WERI-Rb-1 (cell line): ENCODE results near the gene GALNT3.

Source experiments
- DNase-seq: peaks from one replicate; pipeline ENCODE4 v3.0.0-alpha.2; 2020
- H3K27ac ChIP-seq: fragments of 250-450 bp; sonication (Bioruptor Pico); 2 replicates; pipeline ENCODE4 v1.5.1; 2020; ENCODE audit warnings: mild to moderate bottlenecking, moderate library complexity
- H3K27me3 ChIP-seq: fragments of 250-450 bp; sonication (Bioruptor Pico); 2 replicates; pipeline ENCODE4 v1.5.1; 2021; ENCODE audit warnings: mild to moderate bottlenecking, low read depth, moderate library complexity; ENCODE audit not compliant: insufficient read depth, severe bottlenecking
- H3K36me3 ChIP-seq: fragments of 250-450 bp; sonication (Bioruptor Pico); 2 replicates; pipeline ENCODE4 v1.5.1; 2020; ENCODE audit warnings: mild to moderate bottlenecking, moderate library complexity
- H3K4me3 ChIP-seq: 2 replicates; pipeline ENCODE4 v1.5.1; 2011; ENCODE audit warnings: low read depth, mild to moderate bottlenecking, control low read depth, low read length
- H3K9me3 ChIP-seq: fragments of 250-450 bp; sonication (Bioruptor Pico); 2 replicates; pipeline ENCODE4 v1.5.1; 2021; ENCODE audit warnings: mild to moderate bottlenecking, moderate library complexity; ENCODE audit not compliant: severe bottlenecking
- TF ChIP-seq, protein P1 (sequence below): IDR thresholded peaks from 2 replicates; pipeline ENCODE4 v1.5.1; 2011; ENCODE audit warnings: low read depth, mild to moderate bottlenecking, control low read depth, inconsistent platforms, low read length

Gene GALNT3

DNA sequence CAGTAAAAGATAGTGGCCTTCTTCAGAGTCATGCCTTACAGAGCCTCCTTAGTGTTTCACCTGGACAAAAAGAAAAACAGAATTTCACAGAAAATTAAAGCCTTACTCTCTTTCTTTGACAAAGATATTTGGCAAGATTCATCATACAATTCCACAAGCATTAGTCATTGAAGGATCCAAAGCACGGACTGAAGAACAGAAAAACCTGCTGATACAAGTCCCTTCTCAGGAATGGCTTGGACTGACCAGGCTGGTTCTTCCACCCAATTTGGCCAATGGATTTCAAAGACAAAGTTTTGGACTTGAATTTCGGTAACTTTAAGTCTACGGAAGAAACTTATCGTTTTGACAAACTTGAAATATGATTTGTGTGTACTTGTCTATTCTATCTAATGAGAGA is 39.1 kb upstream of the GALNT3 start:
- no peak for DNase-seq
- no peak overlapping the region for H3K27ac ChIP-seq
- H3K9me3 ChIP-seq = no peaks in the 10 kb centered on the region
- H3K4me3 ChIP-seq = no peak overlapping the region
- TF ChIP-seq, protein P1, sequence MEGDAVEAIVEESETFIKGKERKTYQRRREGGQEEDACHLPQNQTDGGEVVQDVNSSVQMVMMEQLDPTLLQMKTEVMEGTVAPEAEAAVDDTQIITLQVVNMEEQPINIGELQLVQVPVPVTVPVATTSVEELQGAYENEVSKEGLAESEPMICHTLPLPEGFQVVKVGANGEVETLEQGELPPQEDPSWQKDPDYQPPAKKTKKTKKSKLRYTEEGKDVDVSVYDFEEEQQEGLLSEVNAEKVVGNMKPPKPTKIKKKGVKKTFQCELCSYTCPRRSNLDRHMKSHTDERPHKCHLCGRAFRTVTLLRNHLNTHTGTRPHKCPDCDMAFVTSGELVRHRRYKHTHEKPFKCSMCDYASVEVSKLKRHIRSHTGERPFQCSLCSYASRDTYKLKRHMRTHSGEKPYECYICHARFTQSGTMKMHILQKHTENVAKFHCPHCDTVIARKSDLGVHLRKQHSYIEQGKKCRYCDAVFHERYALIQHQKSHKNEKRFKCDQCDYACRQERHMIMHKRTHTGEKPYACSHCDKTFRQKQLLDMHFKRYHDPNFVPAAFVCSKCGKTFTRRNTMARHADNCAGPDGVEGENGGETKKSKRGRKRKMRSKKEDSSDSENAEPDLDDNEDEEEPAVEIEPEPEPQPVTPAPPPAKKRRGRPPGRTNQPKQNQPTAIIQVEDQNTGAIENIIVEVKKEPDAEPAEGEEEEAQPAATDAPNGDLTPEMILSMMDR = no peak
- H3K36me3 ChIP-seq = no peaks in the 10 kb centered on the region
- H3K27me3 ChIP-seq = no peaks in the 10 kb centered on the region

DNA sequence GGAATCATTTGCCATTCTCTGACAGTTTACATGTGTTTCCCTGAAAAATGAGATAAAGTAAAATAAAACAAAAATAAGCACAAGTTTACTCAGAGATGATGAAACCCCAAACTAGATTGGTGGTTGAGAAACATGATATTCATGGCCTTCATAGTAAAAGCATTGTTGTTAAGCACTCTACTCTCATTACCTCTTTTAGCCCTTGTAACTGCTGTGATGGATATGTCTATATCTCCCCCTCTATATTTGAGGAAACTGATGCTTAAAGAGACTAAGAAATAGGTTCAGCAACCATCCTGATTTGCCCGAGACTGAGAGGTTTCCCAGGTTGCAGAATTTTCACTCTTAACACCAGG is 33.9 kb upstream of the GALNT3 start:
- H3K27ac ChIP-seq = no peak overlapping the region
- no peak for DNase-seq
- no peak overlapping the region for H3K4me3 ChIP-seq
- no peaks in the 10 kb centered on the region for H3K9me3 ChIP-seq
- TF ChIP-seq, protein P1 = no peak
- no peaks in the 10 kb centered on the region for H3K27me3 ChIP-seq
- H3K36me3 ChIP-seq = no peaks in the 10 kb centered on the region

DNA sequence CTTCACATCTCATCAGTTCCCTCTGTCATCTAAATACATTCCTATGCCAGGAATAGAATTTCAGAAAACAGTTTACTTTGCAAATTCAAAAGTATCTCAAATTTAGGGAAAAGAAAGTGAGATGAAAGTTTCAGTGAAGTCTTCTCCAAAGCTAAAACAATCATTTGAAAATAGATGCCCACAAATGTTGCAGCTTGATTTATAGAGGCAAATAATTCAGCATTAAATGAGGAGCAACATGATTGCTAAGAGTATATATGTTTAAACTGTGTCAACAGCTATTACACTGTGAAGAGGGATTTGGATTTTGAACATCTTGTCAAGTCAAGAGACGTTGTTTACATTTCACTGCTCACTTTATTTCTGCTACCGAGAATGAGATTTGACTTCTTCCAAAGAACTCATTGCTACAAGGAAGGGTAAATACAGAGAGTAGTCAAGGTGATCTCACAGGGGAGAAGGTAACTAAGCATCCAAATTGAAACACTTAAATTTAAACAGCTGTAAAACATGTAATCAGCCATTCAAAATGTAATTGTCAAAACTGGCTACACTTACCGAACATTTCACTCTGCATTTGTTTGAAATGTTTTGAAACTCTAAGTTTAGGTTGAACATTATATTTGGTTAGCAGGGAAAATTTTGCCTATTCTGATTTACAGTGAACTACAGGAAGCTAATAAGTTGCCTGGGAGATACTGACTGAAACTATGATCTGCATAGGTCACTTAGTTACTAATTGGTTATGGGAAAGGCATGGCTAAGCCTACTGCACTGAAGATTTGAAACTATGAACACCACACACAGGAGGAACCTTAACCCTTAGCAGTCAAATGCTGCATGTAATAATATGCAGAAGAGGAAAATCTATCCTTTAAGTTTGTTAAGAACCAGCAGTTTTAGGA is 33.2 kb upstream of the GALNT3 start:
- TF ChIP-seq, protein P1 = no peak
- H3K9me3 ChIP-seq = no peaks in the 10 kb centered on the region
- H3K36me3 ChIP-seq = no peaks in the 10 kb centered on the region
- no peaks in the 10 kb centered on the region for H3K27me3 ChIP-seq
- H3K27ac ChIP-seq = no peak overlapping the region
- no peak overlapping the region for H3K4me3 ChIP-seq
- no peak for DNase-seq

DNA sequence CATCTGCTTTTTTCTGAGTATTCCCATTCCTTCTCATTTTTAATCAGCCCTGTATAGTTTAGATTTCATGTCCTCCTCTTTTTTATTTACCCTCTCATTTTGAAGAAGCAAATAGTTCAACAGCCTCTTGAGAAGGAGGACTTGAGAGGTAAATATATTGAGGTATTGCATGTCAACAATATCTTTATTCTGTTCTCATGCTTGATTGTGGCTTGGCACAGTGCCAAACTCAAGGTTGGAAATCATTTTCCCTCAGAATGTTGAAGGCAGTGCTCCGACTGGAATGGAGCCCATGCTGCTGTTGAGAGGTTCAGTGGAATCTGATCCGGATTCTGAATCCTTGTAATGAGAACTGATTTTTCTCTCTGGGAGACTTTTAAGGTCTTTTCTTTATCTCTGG is 31.0 kb upstream of the GALNT3 start:
- TF ChIP-seq, protein P1 = no peak

DNA sequence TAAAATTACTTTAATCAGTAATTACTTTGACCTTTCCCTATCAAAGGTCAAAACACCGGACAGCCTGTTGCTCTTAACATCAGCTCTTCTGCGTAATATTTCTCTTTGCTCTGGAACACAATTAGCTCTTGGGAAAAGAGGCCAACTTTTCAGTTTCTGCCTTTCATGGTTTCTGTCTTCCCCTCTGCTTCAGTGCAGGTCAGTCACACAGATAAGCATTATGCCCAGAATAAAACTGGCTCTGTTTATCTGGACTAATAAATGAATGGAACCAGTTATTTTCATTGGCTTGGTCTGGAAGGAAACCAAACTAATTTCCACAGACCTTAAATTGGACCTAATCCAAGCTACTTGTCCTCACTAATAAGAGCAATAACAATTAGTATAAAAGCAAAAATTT is 26.2 kb upstream of the GALNT3 start:
- H3K9me3 ChIP-seq = no peaks in the 10 kb centered on the region
- no peak for DNase-seq
- no peaks in the 10 kb centered on the region for H3K27me3 ChIP-seq
- no peak overlapping the region for H3K4me3 ChIP-seq
- TF ChIP-seq, protein P1 = no peak
- H3K27ac ChIP-seq = no peak overlapping the region
- no peaks in the 10 kb centered on the region for H3K36me3 ChIP-seq

More for the DNA sequence above, 31.0 kb upstream of the GALNT3 start:
- H3K27me3 ChIP-seq = no peaks in the 10 kb centered on the region
- H3K9me3 ChIP-seq = no peaks in the 10 kb centered on the region
- H3K27ac ChIP-seq = no peak overlapping the region
- no peak for DNase-seq
- H3K4me3 ChIP-seq = no peak overlapping the region
- H3K36me3 ChIP-seq = no peaks in the 10 kb centered on the region

DNA sequence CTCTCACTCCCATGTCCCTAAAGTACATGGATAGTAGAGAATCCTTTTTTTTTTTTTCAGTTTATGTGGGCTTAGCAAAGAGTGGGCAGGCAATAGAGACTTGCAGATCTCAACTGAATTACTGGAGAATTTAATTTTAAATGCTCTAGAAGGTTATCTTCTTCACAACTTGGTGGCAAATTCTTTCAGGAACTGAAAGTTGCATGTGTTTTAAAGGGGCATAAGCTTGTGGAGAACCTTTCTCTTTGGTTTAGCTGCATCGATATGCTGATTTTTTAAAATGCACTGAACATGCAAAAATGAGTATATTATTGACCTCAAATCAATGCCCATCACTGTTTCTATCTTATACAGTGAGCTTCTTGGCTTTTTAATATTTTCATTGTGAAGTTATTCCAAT is 24.9 kb upstream of the GALNT3 start:
- TF ChIP-seq, protein P1 = no peak
- H3K27me3 ChIP-seq = no peaks in the 10 kb centered on the region
- no peaks in the 10 kb centered on the region for H3K9me3 ChIP-seq
- H3K27ac ChIP-seq = no peak overlapping the region
- no peak overlapping the region for H3K4me3 ChIP-seq
- no peak for DNase-seq
- no peaks in the 10 kb centered on the region for H3K36me3 ChIP-seq
